ENCODE results near the gene CERS3.

DNA sequence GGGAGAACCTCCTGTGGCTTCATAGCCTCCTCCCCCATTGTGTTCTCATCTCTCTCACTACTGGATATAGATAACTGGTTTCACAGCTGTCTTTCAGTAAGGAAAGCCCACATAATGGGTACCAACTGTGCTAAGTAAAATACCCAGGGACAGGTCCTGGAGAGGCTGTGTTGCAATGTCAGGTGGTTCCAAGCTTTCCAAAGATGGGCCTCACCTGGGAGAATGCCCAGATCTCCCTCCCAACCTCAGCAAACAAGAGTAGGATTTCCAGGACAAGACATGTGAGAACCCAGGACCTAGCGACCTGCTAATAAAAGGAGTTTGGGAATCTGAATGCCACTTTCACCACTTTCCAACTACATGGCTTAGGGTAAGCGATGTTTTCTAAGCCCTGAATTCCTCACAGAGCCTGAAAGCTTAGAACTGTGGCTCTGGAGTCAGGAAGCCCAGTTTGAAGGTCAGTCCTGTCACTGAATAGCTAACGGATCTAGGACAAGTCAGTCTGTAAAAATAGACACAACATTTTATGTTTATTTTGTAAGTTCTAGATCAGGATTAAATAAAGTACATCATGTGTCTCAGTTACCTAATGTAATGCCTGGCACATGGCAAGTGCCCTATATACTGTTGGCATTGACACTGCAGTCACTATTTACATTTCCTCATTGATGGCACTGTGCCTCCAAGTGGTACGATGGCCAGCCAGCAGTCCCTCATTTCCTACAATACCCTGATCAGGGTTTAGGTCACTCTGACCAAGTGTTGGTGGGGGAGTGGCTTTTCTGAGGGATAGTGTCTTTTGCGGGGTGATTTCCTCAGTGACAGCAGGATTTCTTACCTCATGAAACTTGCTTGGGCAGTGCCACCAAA, 11.9 kb downstream of the CERS3 start:
- TF ChIP-seq POLR2A (IDR thresholded peaks at IDR 0.05; ENCODE audit: low read length) (no peak), GATA1 (IDR thresholded peaks at IDR 0.05; ENCODE audit: low read depth, low read length) (no peak)
